Heart left ventricle (tissue), 13 donors: ENCODE results near the gene CLCNKA.

ENCODE experiments used
- POLR2A ChIP-seq, 2 donors: fragments of 450-650 bp; IDR thresholded peaks; one replicate each; pipeline ENCODE4 v1.6.1; 2017; ENCODE audit warnings: antibody characterized with exemption in 2 of 2, mild to moderate bottlenecking in 2 of 2, moderate library complexity in 2 of 2
- TF ChIP-seq, protein P1 (sequence below), 12 donors: fragments of 200-600 bp; sonication (generic) in 4 of 12; IDR thresholded peaks; one replicate each; pipeline versions ENCODE4 v1.5.0 to v1.8.0; 2018 to 2022; ENCODE audit warnings: antibody characterized with exemption in 12 of 12, mild to moderate bottlenecking in 5 of 12
- donor health status: ischemic (EF 13 %, LVEDD 7.1; RV severe dilation, severe dysfunction).
- donor health status: DM: no; HTN: yes; CAD: no.
- donor health status: DM: no; HTN: no; CAD: no.
- donor health status: ischemic (EF 25% LVEDD 6.9; RV normal size, moderate dysfunction).
- donor health status: ischemic (EF 25% LVEDD 5.7; RV mildly dilated, moderate dysfunction).
- donor health status: ischemic (EF 35%, LVEDD 5.7; RV mildly dilated, moderate dysfunction).
- donor health status: nonischemic (EF 11% LVEDD 7.7; RV severe dilation, severe dysfunction).
- donor health status: DM: yes; HTN: yes; CAD: no.
- donor health status: PGD.
- donor health status: ischemic (EF 29% LVEDD 5.4; RV normal size, mild dysfunction).
- donor health status: nonischemic (EF 23%, LVEDD 6.1; RV moderate dilation, normal function).

GRCh38 chr1:15985611-15986297 is 36.1 kb upstream of the CLCNKA start:
- no peak for TF ChIP-seq POLR2A (IDR thresholded peaks at IDR 0.05)
- TF ChIP-seq, protein P1, sequence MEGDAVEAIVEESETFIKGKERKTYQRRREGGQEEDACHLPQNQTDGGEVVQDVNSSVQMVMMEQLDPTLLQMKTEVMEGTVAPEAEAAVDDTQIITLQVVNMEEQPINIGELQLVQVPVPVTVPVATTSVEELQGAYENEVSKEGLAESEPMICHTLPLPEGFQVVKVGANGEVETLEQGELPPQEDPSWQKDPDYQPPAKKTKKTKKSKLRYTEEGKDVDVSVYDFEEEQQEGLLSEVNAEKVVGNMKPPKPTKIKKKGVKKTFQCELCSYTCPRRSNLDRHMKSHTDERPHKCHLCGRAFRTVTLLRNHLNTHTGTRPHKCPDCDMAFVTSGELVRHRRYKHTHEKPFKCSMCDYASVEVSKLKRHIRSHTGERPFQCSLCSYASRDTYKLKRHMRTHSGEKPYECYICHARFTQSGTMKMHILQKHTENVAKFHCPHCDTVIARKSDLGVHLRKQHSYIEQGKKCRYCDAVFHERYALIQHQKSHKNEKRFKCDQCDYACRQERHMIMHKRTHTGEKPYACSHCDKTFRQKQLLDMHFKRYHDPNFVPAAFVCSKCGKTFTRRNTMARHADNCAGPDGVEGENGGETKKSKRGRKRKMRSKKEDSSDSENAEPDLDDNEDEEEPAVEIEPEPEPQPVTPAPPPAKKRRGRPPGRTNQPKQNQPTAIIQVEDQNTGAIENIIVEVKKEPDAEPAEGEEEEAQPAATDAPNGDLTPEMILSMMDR (IDR thresholded peaks at IDR 0.05): no peak
